Left ventricle myocardium superior (tissue), 1 donor: ENCODE data around the gene HRG. TPM values are rescaled to one million over a fixed set of nuclear protein-coding genes. Genes with fewer than 3 reads are reported as not detected.

ENCODE experiments used
- ATAC-seq: fragments of 200-7000 bp; cut with Tn5 transposase; one replicate; pipeline ENCODE4 v1.9.1; 2020; ENCODE audit warnings: mild to moderate bottlenecking, moderate library complexity
- DNase-seq: peaks from one replicate; pipeline ENCODE4 v3.0.0-alpha.2; 2020
- intact Hi-C: fragments of 100-400 bp; cut with micrococcal nuclease; formaldehyde crosslinking; loops from one replicate; pipeline ENCODE4 v1.11.0; 2022
- total RNA-seq: library from RNA; stranded (reverse); fragmentation: NEBNext Ultra II Directional; extraction: Animal tissue kit (Norgen Biotek cat#: 25700); gene quantifications from one replicate; pipeline ENCODE4 v1.2.1, GENCODE V29; 2021
- donor health status: DM: no; HTN: yes; CAD: no; lungs with severe emphysema.

HRG gene
- total RNA-seq, 1 donor from 2014 or later, result not detected

DNA sequence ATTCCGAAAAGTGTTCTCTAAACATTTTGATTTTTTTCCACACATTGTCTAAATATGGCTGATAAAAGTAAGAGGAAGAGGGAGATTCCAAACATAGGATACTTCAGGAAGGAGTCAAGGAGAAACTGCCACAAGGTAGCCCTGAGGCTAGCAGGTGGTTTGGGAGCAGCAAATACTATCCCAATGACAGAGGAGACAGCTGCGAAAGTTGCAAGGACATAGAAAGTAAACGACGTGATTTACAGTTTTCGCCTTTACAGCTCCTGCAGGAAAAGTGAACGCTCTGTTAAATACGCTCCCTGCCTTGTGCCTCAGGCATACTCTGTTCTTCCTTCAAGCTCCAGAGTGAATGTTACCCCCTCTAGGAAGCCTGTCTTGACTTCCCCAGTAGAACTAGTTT, 29.3 kb upstream of the HRG start:
- intact Hi-C loops, result no loop called here
- ATAC-seq, result no peak
- DNase-seq, result no peak

- ATAC-seq, result no peak
- intact Hi-C loops, result no loop called here
Observed at GRCh38 chr3:186637686-186638085, 28.1 kb upstream of the HRG start.

DNA sequence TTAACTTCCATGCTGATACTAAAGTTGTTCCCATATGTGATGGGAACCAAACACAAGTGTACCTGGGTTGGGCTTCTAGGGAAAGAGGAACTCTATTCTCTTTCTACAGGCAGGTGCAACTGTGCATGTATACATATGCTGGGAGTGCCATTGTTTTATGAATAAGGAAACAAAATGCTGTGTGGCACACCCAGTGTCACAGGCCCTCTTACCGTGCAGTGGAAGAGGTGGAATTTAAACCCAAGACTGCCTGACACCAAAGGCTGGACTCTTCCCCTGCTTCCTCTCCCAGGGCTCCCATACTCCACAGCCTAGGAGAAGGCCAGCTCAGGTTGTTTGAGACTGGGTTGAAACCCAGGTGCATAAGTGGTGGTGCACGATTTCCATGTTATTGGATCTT, 27.6 kb upstream of the HRG start:
- intact Hi-C loops, result no loop called here
- DNase-seq, result no peak
- ATAC-seq, result no peak

More at GRCh38 chr3:186637686-186638085, 28.1 kb upstream of the HRG start:
- no peak for DNase-seq

DNA sequence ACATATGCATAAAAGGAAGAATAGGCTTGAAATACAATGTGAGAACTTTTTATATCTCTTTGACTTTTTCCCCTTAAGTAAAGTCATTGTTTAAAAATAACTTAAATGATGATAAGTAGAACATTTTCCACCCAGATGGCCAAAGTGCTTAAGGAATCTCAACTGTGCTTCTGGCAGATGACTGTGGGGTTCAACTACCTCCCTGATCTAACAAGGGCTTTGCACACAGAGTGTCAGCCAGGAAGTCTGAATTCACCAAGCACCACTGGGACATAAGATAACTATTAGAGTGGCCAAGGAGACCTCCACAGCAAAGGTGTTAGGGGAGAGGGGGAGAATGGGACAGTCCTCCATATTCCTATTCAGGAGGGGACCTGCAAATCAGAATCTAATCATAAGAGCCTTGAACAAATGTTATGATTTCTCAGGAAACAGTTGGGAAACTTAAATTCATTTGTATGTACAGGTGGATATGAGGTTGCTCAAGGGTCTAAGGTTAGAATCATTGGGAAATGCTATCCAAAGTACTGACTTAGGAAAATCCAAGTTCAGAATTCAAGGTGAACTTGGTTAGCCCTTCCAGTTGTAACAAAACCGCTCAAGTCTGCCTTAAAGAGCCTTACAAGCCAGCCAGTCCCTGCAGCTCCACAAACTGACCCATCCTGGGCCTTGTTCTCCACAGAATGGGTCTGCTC, 25.9 kb upstream of the HRG start, which contains the start of gene FETUB:
Gene FETUB, plus strand, starts transcription at position 622 of the 695 bp plus-strand sequence. Its CDS starts 62 bp downstream, at position 684.
- DNase-seq (no peak), ATAC-seq (peak; percentile 80)
- intact Hi-C loops, result no loop called here

DNA sequence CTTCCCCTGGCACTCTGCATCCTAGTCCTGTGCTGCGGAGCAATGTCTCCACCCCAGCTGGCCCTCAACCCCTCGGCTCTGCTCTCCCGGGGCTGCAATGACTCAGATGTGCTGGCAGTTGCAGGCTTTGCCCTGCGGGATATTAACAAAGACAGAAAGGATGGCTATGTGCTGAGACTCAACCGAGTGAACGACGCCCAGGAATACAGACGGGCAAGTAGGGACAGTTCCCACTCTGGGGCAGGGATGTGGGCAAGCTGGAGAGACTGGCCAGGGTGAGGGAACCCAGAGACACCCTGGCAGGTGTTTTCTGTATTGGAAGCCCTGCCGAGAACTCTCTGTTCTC, 25.4 kb upstream of the HRG start:
- DNase-seq, result no peak
- ATAC-seq, result peak; percentile 51
- intact Hi-C loops, result no loop called here

GRCh38 chr3:186640929-186641328, 24.9 kb upstream of the HRG start:
- DNase-seq, result no peak
- no peak for ATAC-seq
- intact Hi-C loops, result no loop called here

- intact Hi-C loops, result no loop called here
- DNase-seq (no peak), ATAC-seq (no peak)
Observed at GRCh38 chr3:186642014-186642413, 23.8 kb upstream of the HRG start.

DNA sequence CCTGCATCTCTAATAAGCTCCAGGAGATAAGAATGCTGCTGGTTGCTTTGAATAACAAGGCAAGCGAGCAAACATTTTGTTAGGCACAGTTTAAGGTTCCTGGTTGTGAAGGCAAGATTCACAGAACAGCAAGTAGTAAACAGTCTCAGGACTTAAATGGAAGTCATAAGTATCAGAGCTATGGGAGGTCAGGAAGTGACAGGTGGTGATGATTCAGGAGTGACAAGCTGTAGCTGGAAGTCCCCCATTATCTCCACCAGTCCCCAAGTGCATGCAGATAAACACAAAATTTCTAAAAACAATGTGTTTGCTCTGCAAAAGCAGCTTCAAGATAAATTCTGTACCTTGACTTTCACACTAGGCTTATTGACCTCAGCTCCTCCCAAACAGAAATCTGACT, 22.3 kb upstream of the HRG start:
- intact Hi-C loops, result no loop called here
- DNase-seq (no peak), ATAC-seq (no peak)

DNA sequence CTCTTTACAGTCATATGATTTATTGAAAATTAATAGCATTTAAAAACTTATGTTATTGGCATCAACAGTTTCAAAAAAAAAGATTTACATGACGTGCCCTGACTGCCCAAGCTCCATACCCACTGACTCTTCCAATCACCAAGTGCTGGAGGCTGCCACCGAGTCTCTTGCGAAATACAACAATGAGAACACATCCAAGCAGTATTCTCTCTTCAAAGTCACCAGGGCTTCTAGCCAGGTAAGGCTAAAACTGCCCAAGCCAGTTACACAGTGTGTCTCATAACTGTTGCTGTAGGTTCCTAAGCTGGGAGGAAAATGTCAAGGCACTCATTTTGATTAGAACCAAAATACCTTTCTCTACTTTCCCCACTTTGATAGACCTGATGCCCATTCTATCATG, 21.1 kb upstream of the HRG start:
- no peak for ATAC-seq
- intact Hi-C loops, result no loop called here
- no peak for DNase-seq

GRCh38 chr3:186646106-186646505, 19.7 kb upstream of the HRG start:
- DNase-seq (no peak), ATAC-seq (no peak)
- intact Hi-C loops, result no loop called here

GRCh38 chr3:186646841-186647240, 19.0 kb upstream of the HRG start:
- intact Hi-C loops, result no loop called here
- DNase-seq (no peak), ATAC-seq (no peak)

- intact Hi-C loops, result no loop called here
- no peak for ATAC-seq
- DNase-seq, result no peak
Observed at GRCh38 chr3:186648851-186649250, 17.0 kb upstream of the HRG start.

GRCh38 chr3:186651678-186652215, 14.1 kb upstream of the HRG start:
- ATAC-seq, result no peak
- intact Hi-C loops, result no loop called here
- no peak for DNase-seq

GRCh38 chr3:186653080-186653707, 12.6 kb upstream of the HRG start:
- DNase-seq, result no peak
- intact Hi-C loops, result no loop called here

GRCh38 chr3:186653984-186654383, 11.8 kb upstream of the HRG start:
- ATAC-seq, result peak; percentile 41
- intact Hi-C loops, result no loop called here
- no peak for DNase-seq

More at GRCh38 chr3:186653080-186653707, 12.6 kb upstream of the HRG start:
- ATAC-seq, result no peak

DNA sequence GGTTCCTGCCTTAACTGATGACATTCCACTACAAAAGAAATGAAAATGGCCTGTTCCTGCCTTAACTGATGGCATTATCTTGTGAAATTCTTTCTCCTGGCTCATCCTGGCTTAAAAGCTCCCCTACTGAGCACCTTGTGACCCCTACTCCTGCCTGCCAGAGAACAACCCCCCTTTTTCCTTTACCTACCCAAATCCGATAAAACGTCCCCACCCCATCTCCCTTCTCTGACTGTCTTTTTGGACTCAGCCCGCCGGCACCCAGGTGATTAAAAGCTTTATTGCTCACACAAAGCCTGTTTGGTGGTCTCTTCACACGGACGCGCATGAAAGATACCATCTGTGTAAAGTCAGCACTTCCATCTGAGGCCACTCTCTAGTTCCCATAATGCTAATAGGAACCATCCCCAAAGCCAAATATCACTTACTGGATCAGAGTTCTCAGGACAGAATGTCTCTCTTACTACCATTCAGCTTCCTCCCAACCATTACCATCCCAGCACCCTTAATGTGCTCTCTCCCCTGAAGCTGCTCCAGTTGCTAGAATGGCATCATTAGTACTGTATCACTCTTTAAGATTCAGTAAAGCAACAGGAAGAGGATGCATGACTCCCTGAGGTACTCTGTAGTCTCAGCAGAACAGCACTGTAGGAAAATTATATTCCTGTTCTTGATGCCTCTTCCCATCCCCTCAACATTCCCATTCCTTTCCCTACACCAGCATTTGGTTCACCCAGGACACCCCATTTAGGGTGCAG, 2.3 kb upstream of the HRG start:
- ATAC-seq (no peak), DNase-seq (no peak)
- intact Hi-C loops, result no loop called here

DNA sequence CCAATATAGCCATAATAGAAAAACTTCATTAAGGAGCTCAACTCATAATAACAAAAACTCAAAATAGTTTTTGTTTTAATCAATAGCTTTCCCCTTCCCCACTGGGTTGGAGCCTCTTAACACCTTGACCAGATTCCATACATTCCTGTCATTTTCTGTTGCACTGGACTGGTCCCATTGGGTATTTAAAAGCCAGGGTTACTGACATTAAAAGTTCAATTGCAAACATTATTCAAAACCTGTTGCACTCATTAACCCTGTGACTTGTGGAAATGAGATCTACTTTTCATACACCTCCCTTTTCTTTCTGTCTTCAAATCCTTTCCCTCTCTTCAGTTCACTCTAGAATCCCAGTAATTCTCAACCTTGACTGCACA, 1.7 kb upstream of the HRG start:
- ATAC-seq (no peak), DNase-seq (no peak)
- intact Hi-C loops, result no loop called here

- intact Hi-C loops, result no loop called here
- ATAC-seq (no peak), DNase-seq (no peak)
Observed at GRCh38 chr3:186664506-186664905, 1.3 kb upstream of the HRG start.

- no peak for DNase-seq
- ATAC-seq, result no peak
- intact Hi-C loops, result no loop called here
Observed at GRCh38 chr3:186668426-186668825, 2.6 kb downstream of the HRG start.

- DNase-seq (no peak), ATAC-seq (no peak)
- intact Hi-C loops, result no loop called here
Observed at GRCh38 chr3:186669378-186670084, 3.7 kb downstream of the HRG start.
